ENCODE measurements around the gene ZYG11A.

DNA sequence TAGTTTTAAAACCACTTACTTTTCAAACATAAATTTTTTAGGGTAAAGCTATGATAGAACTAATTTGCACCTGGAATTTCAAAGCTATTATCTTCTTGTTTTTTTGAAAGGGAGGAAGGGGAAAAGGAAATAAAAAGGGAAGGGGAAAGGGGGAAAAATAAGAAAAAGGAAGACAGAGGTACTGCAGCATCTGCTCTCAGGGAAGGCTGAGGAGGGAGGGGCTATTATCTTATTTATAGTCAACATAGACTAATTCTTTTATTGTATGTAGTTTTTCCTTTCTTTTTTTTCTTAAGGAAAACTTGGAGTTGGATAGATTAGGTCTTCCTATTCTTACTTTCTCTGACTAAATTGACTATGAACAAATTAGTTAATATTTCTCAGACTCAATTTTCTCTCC, 41.5 kb upstream of the ZYG11A start:
- TF ChIP-seq, protein P1, sequence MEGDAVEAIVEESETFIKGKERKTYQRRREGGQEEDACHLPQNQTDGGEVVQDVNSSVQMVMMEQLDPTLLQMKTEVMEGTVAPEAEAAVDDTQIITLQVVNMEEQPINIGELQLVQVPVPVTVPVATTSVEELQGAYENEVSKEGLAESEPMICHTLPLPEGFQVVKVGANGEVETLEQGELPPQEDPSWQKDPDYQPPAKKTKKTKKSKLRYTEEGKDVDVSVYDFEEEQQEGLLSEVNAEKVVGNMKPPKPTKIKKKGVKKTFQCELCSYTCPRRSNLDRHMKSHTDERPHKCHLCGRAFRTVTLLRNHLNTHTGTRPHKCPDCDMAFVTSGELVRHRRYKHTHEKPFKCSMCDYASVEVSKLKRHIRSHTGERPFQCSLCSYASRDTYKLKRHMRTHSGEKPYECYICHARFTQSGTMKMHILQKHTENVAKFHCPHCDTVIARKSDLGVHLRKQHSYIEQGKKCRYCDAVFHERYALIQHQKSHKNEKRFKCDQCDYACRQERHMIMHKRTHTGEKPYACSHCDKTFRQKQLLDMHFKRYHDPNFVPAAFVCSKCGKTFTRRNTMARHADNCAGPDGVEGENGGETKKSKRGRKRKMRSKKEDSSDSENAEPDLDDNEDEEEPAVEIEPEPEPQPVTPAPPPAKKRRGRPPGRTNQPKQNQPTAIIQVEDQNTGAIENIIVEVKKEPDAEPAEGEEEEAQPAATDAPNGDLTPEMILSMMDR (IDR thresholded peaks at IDR 0.05), result no peak
- TF ChIP-seq POLR2A (IDR thresholded peaks at IDR 0.05), result no peak

Measured in heart left ventricle (tissue), 13 donors.